ENCODE measurements around the gene LRRC51. TPM values are rescaled to one million over a fixed set of nuclear protein-coding genes. Genes with fewer than 3 reads are reported as not detected.

The LRRC51 gene
- total RNA-seq, 2 experiments from 2014 or later, result 0.87 to 1.1 TPM

GRCh38 chr11:72144807-72145565, 64.3 kb downstream of the LRRC51 start:
- no peaks in the 10 kb centered on the region for H3K4me1 ChIP-seq (ENCODE audit: insufficient read depth, low read length)
- H3K27ac ChIP-seq (ENCODE audit: low read depth in 1 of 2, low read length in 2 of 2), result no peak overlapping the region
- Mint-ChIP-seq H3K4me1 (ENCODE audit: low read depth) (no peaks in the 10 kb centered on the region), H3K4me3 (no peak overlapping the region), H3K27me3 (peaks cover 11% of the 10 kb centered on the region), H3K36me3 (ENCODE audit: low read depth) (no peaks in the 10 kb centered on the region), H3K9me3 (no peaks in the 10 kb centered on the region), H3K27ac (no peak overlapping the region)
- ChIA-PET POLR2A (interaction anchor here (1.0 kb wide), 1 partner anchor 119 kb away, joined by 4 read pairs; no protein-coding TSS in a partner anchor), CTCF (interaction anchor here (0.7 to 3.2 kb wide), 12 partner anchors 10 to 222 kb away, joined by 3 to 50 read pairs (median 6); partner anchors contain the start of gene ANAPC15)
- TF ChIP-seq CTCF (IDR thresholded peaks at IDR 0.05), result no peak
- DNase-seq (no peak), ATAC-seq (ENCODE audit: poor library complexity) (no peak)
- H3K27me3 ChIP-seq (ENCODE audit: control insufficient read depth in 1 of 2, insufficient read depth in 2 of 2, low read length in 2 of 2), result no peaks in the 10 kb centered on the region
- no peaks in the 10 kb centered on the region for H3K9me3 ChIP-seq (ENCODE audit: control insufficient read depth in 1 of 2, insufficient read depth in 1 of 2, low read length in 2 of 2)
- H3K36me3 ChIP-seq (ENCODE audit: insufficient read depth, low read length), result no peaks in the 10 kb centered on the region
- H3K4me3 ChIP-seq (ENCODE audit: low read length), result no peak overlapping the region
- intact Hi-C loops (cut with DNase I, micrococcal nuclease), result loop anchor here (1.0 kb wide), 3 partner anchors 120 to 168 kb away; no protein-coding TSS in a partner anchor

Small RNA genes within 50 kb of the gene (microRNA-seq; reads per million reads assigned to microRNA genes)
- gene MIR3165 (ENCODE audit: borderline microRNAs expressed, borderline replicate concordance), result not detected

Other genes with a start within 250 kb of the LRRC51 start
- not detected for gene DEFB108B, start 247.7 kb upstream of the LRRC51 start, total RNA-seq
- gene DEFB131B, start 202.4 kb upstream of the LRRC51 start, total RNA-seq, result not detected
- 10 to 100 TPM; 14.9 to 15.7 TPM for gene XNDC1N, start 152.3 kb upstream of the LRRC51 start, total RNA-seq
- 10 to 100 TPM; 10.1 to 10.4 TPM for gene RNF121, start 151.8 kb upstream of the LRRC51 start, total RNA-seq
- 10 to 100 TPM; 14.7 to 16.8 TPM for gene IL18BP, start 81.9 kb upstream of the LRRC51 start, total RNA-seq
- 100 to 1,000 TPM; 191 to 197 TPM for gene NUMA1, start 308 bp upstream of the LRRC51 start, total RNA-seq
- 10 to 100 TPM; 29.5 to 30.4 TPM for gene LAMTOR1, start 22.4 kb downstream of the LRRC51 start, total RNA-seq
- not detected for gene TOMT, start 25.1 kb downstream of the LRRC51 start, total RNA-seq
- gene ANAPC15, start 31.8 kb downstream of the LRRC51 start, total RNA-seq, result 10 to 100 TPM; 48.8 to 52.5 TPM
- under 1 TPM in 1 of 2 experiments, not detected in 1; 0.47 TPM for gene FOLR3, start 54.9 kb downstream of the LRRC51 start, total RNA-seq
- not detected for gene FOLR1, start 111.3 kb downstream of the LRRC51 start, total RNA-seq
- gene FOLR2, start 135.9 kb downstream of the LRRC51 start, total RNA-seq, result not detected
- 100 to 1,000 TPM; 124 to 128 TPM for gene INPPL1, start 143.9 kb downstream of the LRRC51 start, total RNA-seq
- not detected for gene PHOX2A, start 163.3 kb downstream of the LRRC51 start, total RNA-seq

Data from CD4-positive, alpha-beta T cell (primary cell).